Pancreas (tissue), 10 donors: ENCODE results near the gene PLK5. TPM values are rescaled to one million over a fixed set of nuclear protein-coding genes. Genes with fewer than 3 reads are reported as not detected.

Experiments used
- ATAC-seq, 4 donors: fragments of 200-7000 bp; cut with Tn5 transposase; one replicate each; pipeline versions ENCODE4 v1.8.0 to v1.9.1; 2020; ENCODE audit warnings: mild to moderate bottlenecking in 4 of 4, moderate library complexity in 4 of 4
- DNase-seq, 6 donors: peaks; one replicate each; pipeline ENCODE4 v3.0.0-alpha.2; 2020
- FAIRE-seq: peaks from 2 replicates; lab custom pipeline; 2012; peaks lifted over from hg19 to GRCh38; lab: Jason Lieb, UNC
- H3K27ac ChIP-seq, 4 donors: fragments of 200-600 bp; sonication (generic); 1 replicate in 3 of 4; 2 replicates in 1 of 4; pipeline versions ENCODE4 v1.5.0 to v1.8.0; 2020
- H3K27me3 ChIP-seq, 4 donors: fragments of 200-600 bp; one replicate each; pipeline ENCODE4 v1.8.0; 2021
- H3K36me3 ChIP-seq, 3 donors: fragments of 200-600 bp; sonication (generic) in 1 of 3; one replicate each; pipeline versions ENCODE4 v1.5.0 to v1.8.0; 2020 to 2021
- H3K4me1 ChIP-seq, 3 donors: fragments of 200-600 bp; one replicate each; pipeline ENCODE4 v1.8.0; 2021
- H3K4me3 ChIP-seq, 4 donors: fragments of 200-600 bp; sonication (generic) in 2 of 4; one replicate each; pipeline versions ENCODE4 v1.5.0 to v1.8.0; 2020 to 2021
- H3K9me3 ChIP-seq, 4 donors: fragments of 200-600 bp; one replicate each; pipeline ENCODE4 v1.8.0; 2021
- CTCF ChIP-seq, 4 donors: fragments of 200-600 bp; sonication (generic) in 3 of 4; IDR thresholded peaks; one replicate each; pipeline versions ENCODE4 v1.5.0 to v1.8.0; 2021; ENCODE audit warnings: antibody characterized with exemption in 4 of 4
- whole genome bisulfite sequencing, 2 donors: extraction: QIAGEN DNeasy Blood & Tissue Kit; methylation state at CpG; one replicate each; pipeline ENCODE4 v1.1.7; 2013; 5-methylcytosine and 5-hydroxymethylcytosine counted together
- intact Hi-C, 3 donors: fragments of 100-400 bp; cut with DNase I; formaldehyde crosslinking; loops; one replicate each; pipeline versions ENCODE4 v1.11.1 to v1.14.2; 2022
- polyA plus RNA-seq, 2 donors: library from polyadenylated mRNA; stranded (reverse); fragments of 200-250 nt; gene quantifications; one replicate each; pipeline ENCODE4 v1.2.3, GENCODE V29; 2013
- total RNA-seq, 6 donors: library from RNA; stranded (reverse); fragmentation: NEBNext Ultra II Directional in 4 of 6; extraction: Animal tissue kit (Norgen Biotek cat#: 25700) in 4 of 6; gene quantifications; one replicate each; pipeline versions ENCODE4 v1.2.1 to v1.2.4, GENCODE V29; 2021 to 2023
- donor health status: healthy with polysubstance abuse.
- donor health status: DM: no; HTN: no; CAD: no; lungs with moderate emphysema.
- donor health status: DM: no; HTN: no; CAD: no.
- donor health status: control.
- donor health status: control.
- donor health status: Bipolar disorder and iron deficiency.
- donor health status: DM: yes; HTN: yes; CAD: no.
- donor health status: DM: no; HTN: no; CAD: no.
- donor health status: DM: no; HTN: no; CAD: no.
- donor health status: DM: yes; HTN: yes; CAD: no.

Gene PLK5
- total and polyA plus RNA-seq, 8 donors: 0.11 to 0.23 TPM; not detected in 6

- FAIRE-seq (no peak), DNase-seq (no peak), ATAC-seq (no peak)
- Histone ChIP-seq H3K27ac (no peak overlapping the region), H3K36me3 (no peaks in the 10 kb centered on the region), H3K4me3 (no peak overlapping the region), H3K4me1 (no peaks in the 10 kb centered on the region), H3K9me3 (no peaks in the 10 kb centered on the region), H3K27me3 (peaks cover 0 to 10% (median 2%) of the 10 kb centered on the region in 4 donors)
- 60 to 71% methylated on average over 33 of the region's 33 CpGs for WGBS, 2 donors
- no peak for TF ChIP-seq CTCF (IDR thresholded peaks at IDR 0.05)
- intact Hi-C loops: no loop called here
Measured at GRCh38 chr19:1526066-1526778, 2.3 kb downstream of the PLK5 start.

- Histone ChIP-seq H3K36me3 (no peaks in the 10 kb centered on the region), H3K9me3 (no peaks in the 10 kb centered on the region), H3K4me3 (no peak overlapping the region), H3K27ac (no peak overlapping the region), H3K4me1 (no peaks in the 10 kb centered on the region), H3K27me3 (peaks cover 0 to 10% (median 2%) of the 10 kb centered on the region in 4 donors)
- no peak for TF ChIP-seq CTCF (IDR thresholded peaks at IDR 0.05)
- intact Hi-C loops: no loop called here
- no peak for ATAC-seq
- 51 to 52% methylated on average over 17 to 18 of the region's 18 CpGs for WGBS, 2 donors
- DNase-seq: no peak
- no peak for FAIRE-seq
Measured at GRCh38 chr19:1526979-1527649, 3.2 kb downstream of the PLK5 start.

GRCh38 chr19:1527650-1528309, 3.9 kb downstream of the PLK5 start:
- Histone ChIP-seq H3K4me1 (no peaks in the 10 kb centered on the region), H3K27ac (no peak overlapping the region), H3K27me3 (peaks cover 0 to 10% (median 2%) of the 10 kb centered on the region in 4 donors), H3K4me3 (no peak overlapping the region), H3K36me3 (no peaks in the 10 kb centered on the region), H3K9me3 (no peaks in the 10 kb centered on the region)
- WGBS, 2 donors: 56 to 57% methylated on average over 22 to 27 of the region's 27 CpGs
- DNase-seq (peak in 1 of 6 donors; percentile 78), ATAC-seq (no peak), FAIRE-seq (no peak)
- intact Hi-C loops: no loop called here
- TF ChIP-seq CTCF (IDR thresholded peaks at IDR 0.05): no peak

- intact Hi-C loops: no loop called here
- Histone ChIP-seq H3K4me1 (no peaks in the 10 kb centered on the region), H3K27me3 (peaks cover 0 to 4% (median 0%) of the 10 kb centered on the region in 4 donors), H3K4me3 (no peak overlapping the region), H3K27ac (no peak overlapping the region), H3K36me3 (no peaks in the 10 kb centered on the region), H3K9me3 (no peaks in the 10 kb centered on the region)
- ATAC-seq: no peak
- WGBS, 2 donors: 52 to 62% methylated on average over 21 to 23 of the region's 23 CpGs
- TF ChIP-seq CTCF (IDR thresholded peaks at IDR 0.05): no peak
- no peak for DNase-seq
- FAIRE-seq: no peak
Measured at GRCh38 chr19:1528596-1529429, 4.9 kb downstream of the PLK5 start.
